MM.1S (cell line): ENCODE results near the gene LCN10.

Experiments
- DNase-seq: peaks from one replicate; pipeline ENCODE4 v3.0.0-alpha.2; 2015
- H2AFZ ChIP-seq: fragments of 300-600 bp; sonication (generic); 2 replicates; pipeline ENCODE4 v1.6.0; 2016; ENCODE audit warnings: antibody characterized with exemption, low read length
- H3F3A ChIP-seq: fragments of 300-600 bp; sonication (generic); 2 replicates; pipeline ENCODE4 v1.6.1; 2016; ENCODE audit warnings: mild to moderate bottlenecking, antibody characterized with exemption, low read length, moderate library complexity, mixed read lengths; ENCODE audit not compliant: insufficient read depth
- H3K27ac ChIP-seq: fragments of 300-600 bp; sonication (generic); 2 replicates; pipeline ENCODE4 v1.5.1; 2016; ENCODE audit warnings: mild to moderate bottlenecking, low read length
- H3K27me3 ChIP-seq: fragments of 300-600 bp; sonication (generic); replicated peaks from 2 replicates; pipeline ENCODE4 v1.6.0; 2016; ENCODE audit warnings: low read length; ENCODE audit not compliant: insufficient read depth
- H3K36me3 ChIP-seq: fragments of 300-600 bp; sonication (generic); replicated peaks from 2 replicates; pipeline ENCODE4 v1.6.1; 2016; ENCODE audit warnings: mild to moderate bottlenecking, low read length, mixed read lengths; ENCODE audit not compliant: insufficient read depth
- H3K4me1 ChIP-seq: fragments of 300-600 bp; sonication (generic); 2 replicates; pipeline ENCODE4 v1.6.1; 2016; ENCODE audit warnings: low read length, mixed read lengths
- H3K4me2 ChIP-seq: fragments of 300-600 bp; sonication (generic); 2 replicates; pipeline ENCODE4 v1.6.0; 2016; ENCODE audit warnings: low read depth, low read length
- H3K4me3 ChIP-seq: fragments of 300-600 bp; sonication (generic); 2 replicates; pipeline ENCODE4 v1.5.1; 2016; ENCODE audit warnings: low read length, mixed read lengths
- H3K79me2 ChIP-seq: fragments of 300-600 bp; sonication (generic); 2 replicates; pipeline ENCODE4 v1.6.1; 2016; ENCODE audit warnings: mixed run types, low read length, mixed read lengths
- H3K9ac ChIP-seq: fragments of 300-600 bp; sonication (generic); 2 replicates; pipeline ENCODE4 v1.6.1; 2016; ENCODE audit warnings: low read length, mixed read lengths
- H3K9me2 ChIP-seq: fragments of 300-600 bp; sonication (generic); replicated peaks from 2 replicates; pipeline ENCODE4 v1.6.1; 2016; ENCODE audit warnings: mild to moderate bottlenecking, low read length, mixed read lengths; ENCODE audit not compliant: insufficient read depth
- H3K9me3 ChIP-seq: fragments of 300-600 bp; sonication (generic); replicated peaks from 2 replicates; pipeline ENCODE4 v1.6.1; 2016; ENCODE audit warnings: mild to moderate bottlenecking, low read length, mixed read lengths; ENCODE audit not compliant: insufficient read depth
- H4K20me1 ChIP-seq: fragments of 300-600 bp; sonication (generic); 2 replicates; pipeline ENCODE4 v1.6.1; 2016; ENCODE audit warnings: mild to moderate bottlenecking, low read length, moderate library complexity, mixed read lengths; ENCODE audit not compliant: insufficient read depth
- CTCF ChIP-seq: fragments of 300-600 bp; sonication (generic); IDR thresholded peaks from 2 replicates; pipeline ENCODE4 v1.5.1; 2016; ENCODE audit warnings: antibody characterized with exemption, low read length, mixed read lengths
- EZH2 ChIP-seq: fragments of 300-600 bp; sonication (generic); optimal IDR thresholded peaks from 2 replicates; pipeline ENCODE3; 2017; ENCODE audit warnings: low read depth, mild to moderate bottlenecking, antibody characterized with exemption, low read length, mixed read lengths
- EZH2phosphoT487 ChIP-seq: fragments of 300-600 bp; sonication (generic); IDR thresholded peaks from 2 replicates; pipeline ENCODE4 v1.6.1; 2018; ENCODE audit warnings: antibody characterized with exemption, low read length

The LCN10 gene

GRCh38 chr9:136748201-136748600 lies 5.5 kb upstream of the LCN10 start, which contains the start of gene LCN6:
TSS of gene LCN6 (minus strand) at chr9:136748525. CDS start at chr9:136748483, 42 bp downstream.
- H3K4me2 ChIP-seq = no peak within 1 kb of the TSS
- H3F3A ChIP-seq = no peaks in the 10 kb centered on the region
- H3K79me2 ChIP-seq = no peaks in the 10 kb centered on the region
- H3K9me2 ChIP-seq = no peaks in the 10 kb centered on the region
- H3K4me3 ChIP-seq = no peak within 1 kb of the TSS
- H3K9me3 ChIP-seq = no peaks in the 10 kb centered on the region
- no peak for DNase-seq
- no peak within 1 kb of the TSS for H2AFZ ChIP-seq
- no peak for TF ChIP-seq EZH2phosphoT487
- TF ChIP-seq EZH2 = no peak
- TF ChIP-seq CTCF = no peak
- no peaks in the 10 kb centered on the region for H3K36me3 ChIP-seq
- H3K9ac ChIP-seq = no peak within 1 kb of the TSS
- no peak within 1 kb of the TSS for H3K27ac ChIP-seq
- no peaks in the 10 kb centered on the region for H4K20me1 ChIP-seq
- H3K4me1 ChIP-seq = no peaks in the 10 kb centered on the region
- peaks cover 96% of the 10 kb centered on the region for H3K27me3 ChIP-seq

GRCh38 chr9:136747161-136748060 lies 4.7 kb upstream of the LCN10 start:
- H3K4me3 ChIP-seq = no peak overlapping the region
- no peaks in the 10 kb centered on the region for H3K9me3 ChIP-seq
- TF ChIP-seq CTCF (no peak), EZH2phosphoT487 (no peak), EZH2 (no peak)
- no peaks in the 10 kb centered on the region for H3K9me2 ChIP-seq
- H3F3A ChIP-seq = no peaks in the 10 kb centered on the region
- H3K79me2 ChIP-seq = no peaks in the 10 kb centered on the region
- no peak overlapping the region for H3K9ac ChIP-seq
- H3K27me3 ChIP-seq = peaks cover 96% of the 10 kb centered on the region
- no peak for DNase-seq
- H3K4me1 ChIP-seq = no peaks in the 10 kb centered on the region
- H3K4me2 ChIP-seq = no peak overlapping the region
- no peaks in the 10 kb centered on the region for H3K36me3 ChIP-seq
- no peak overlapping the region for H3K27ac ChIP-seq
- H2AFZ ChIP-seq = no peak overlapping the region
- no peaks in the 10 kb centered on the region for H4K20me1 ChIP-seq

GRCh38 chr9:136746621-136747020 lies 3.9 kb upstream of the LCN10 start:
- H3K9me2 ChIP-seq = no peaks in the 10 kb centered on the region
- no peak overlapping the region for H3K9ac ChIP-seq
- H3K27me3 ChIP-seq = peaks cover 96% of the 10 kb centered on the region
- no peak for TF ChIP-seq EZH2phosphoT487
- peak; percentile 49 for TF ChIP-seq EZH2
- H3K9me3 ChIP-seq = no peaks in the 10 kb centered on the region
- H3F3A ChIP-seq = no peaks in the 10 kb centered on the region
- H3K27ac ChIP-seq = no peak overlapping the region
- no peak for DNase-seq
- H3K79me2 ChIP-seq = no peaks in the 10 kb centered on the region
- no peaks in the 10 kb centered on the region for H3K4me1 ChIP-seq
- H3K4me2 ChIP-seq = no peak overlapping the region
- no peaks in the 10 kb centered on the region for H3K36me3 ChIP-seq
- no peaks in the 10 kb centered on the region for H4K20me1 ChIP-seq
- H3K4me3 ChIP-seq = no peak overlapping the region
- H2AFZ ChIP-seq = no peak overlapping the region

GRCh38 chr9:136746155-136746490 lies 3.4 kb upstream of the LCN10 start:
- Histone ChIP-seq H2AFZ (no peak overlapping the region), H3K9me2 (no peaks in the 10 kb centered on the region), H3F3A (no peaks in the 10 kb centered on the region), H3K79me2 (no peaks in the 10 kb centered on the region), H3K4me1 (no peaks in the 10 kb centered on the region), H3K9me3 (no peaks in the 10 kb centered on the region), H3K4me3 (no peak overlapping the region), H4K20me1 (no peaks in the 10 kb centered on the region), H3K4me2 (no peak overlapping the region), H3K27ac (no peak overlapping the region), H3K27me3 (peaks cover 96% of the 10 kb centered on the region), H3K36me3 (no peaks in the 10 kb centered on the region), H3K9ac (no peak overlapping the region)
- TF ChIP-seq EZH2phosphoT487 (no peak), EZH2 (no peak), CTCF (no peak)
- no peak for DNase-seq
